ENCODE measurements around the gene ABAT.

The ABAT gene

DNA sequence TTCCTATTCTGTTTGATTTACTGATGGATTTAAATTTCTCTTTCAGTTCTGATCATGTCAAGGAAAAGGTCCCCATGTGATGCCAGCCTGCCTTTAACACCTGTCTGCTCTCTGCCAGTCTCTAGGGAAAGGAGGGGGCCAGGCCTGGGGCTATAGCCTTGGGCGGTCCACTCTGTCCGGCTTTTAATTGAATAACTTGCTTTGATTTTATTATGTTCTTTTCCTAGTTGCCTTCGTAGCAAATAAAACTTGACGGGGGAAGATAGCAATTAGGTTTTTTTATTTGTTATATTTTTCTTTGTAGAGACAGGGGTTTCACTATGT, 47.6 kb downstream of the ABAT start:
- TF ChIP-seq MAX (IDR thresholded peaks at IDR 0.05; ENCODE audit: low read depth, low read length) (no peak), CTCF (IDR thresholded peaks at IDR 0.05; ENCODE audit: low read depth, low read length) (no peak), POLR2A (IDR thresholded peaks at IDR 0.05; ENCODE audit: extremely low read depth, insufficient read length) (no peak), MYC (IDR thresholded peaks at IDR 0.05; ENCODE audit: low read depth, low read length) (no peak)
- DNase-seq (ENCODE audit: low read depth): no peak
- no peak overlapping the region for H3K4me3 ChIP-seq (ENCODE audit: low read depth, low read length)

GRCh38 chr16:8725513-8726178, 51.2 kb downstream of the ABAT start:
- DNase-seq (ENCODE audit: low read depth): no peak
- H3K4me3 ChIP-seq (ENCODE audit: low read depth, low read length): no peak overlapping the region
- TF ChIP-seq CTCF (IDR thresholded peaks at IDR 0.05; ENCODE audit: low read depth, low read length) (no peak), POLR2A (IDR thresholded peaks at IDR 0.05; ENCODE audit: extremely low read depth, insufficient read length) (no peak), MYC (IDR thresholded peaks at IDR 0.05; ENCODE audit: low read depth, low read length) (no peak), MAX (IDR thresholded peaks at IDR 0.05; ENCODE audit: low read depth, low read length) (no peak)

DNA sequence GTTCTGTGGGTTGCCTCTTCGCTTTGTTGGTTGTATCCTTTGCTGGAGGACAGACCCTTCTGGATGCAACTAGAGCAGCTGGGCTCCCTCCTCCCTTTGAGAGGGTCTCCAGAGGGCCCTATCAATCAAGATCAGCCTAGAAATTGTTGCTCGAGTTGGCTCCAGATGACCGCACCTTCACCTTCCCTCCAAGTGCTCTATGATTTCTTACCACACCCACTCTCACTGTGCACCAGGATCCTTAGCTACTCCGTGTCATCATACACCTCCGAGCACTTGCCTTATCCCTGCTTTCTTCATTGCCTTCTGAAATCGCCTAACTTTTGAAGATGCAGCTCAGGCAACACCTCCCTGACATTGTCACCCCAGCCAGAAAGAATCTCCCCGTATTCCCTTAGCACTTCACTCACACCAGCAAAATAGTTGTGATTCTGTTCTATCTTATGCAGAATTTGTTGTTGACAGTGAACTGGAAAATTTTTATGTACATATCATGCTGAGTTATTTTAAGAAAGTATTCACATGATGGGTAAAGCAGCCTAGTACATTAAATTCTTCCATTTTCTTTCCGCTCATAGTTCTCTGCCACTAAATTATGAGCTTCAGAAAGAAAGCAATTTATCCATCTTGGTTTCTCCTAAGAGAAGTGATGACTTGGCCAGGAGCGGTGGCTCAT, 52.9 kb downstream of the ABAT start:
- TF ChIP-seq CTCF (IDR thresholded peaks at IDR 0.05; ENCODE audit: low read depth, low read length) (no peak), MYC (IDR thresholded peaks at IDR 0.05; ENCODE audit: low read depth, low read length) (no peak), MAX (IDR thresholded peaks at IDR 0.05; ENCODE audit: low read depth, low read length) (no peak), POLR2A (IDR thresholded peaks at IDR 0.05; ENCODE audit: extremely low read depth, insufficient read length) (no peak)
- DNase-seq (ENCODE audit: low read depth): no peak
- H3K4me3 ChIP-seq (ENCODE audit: low read depth, low read length): no peak overlapping the region

DNA sequence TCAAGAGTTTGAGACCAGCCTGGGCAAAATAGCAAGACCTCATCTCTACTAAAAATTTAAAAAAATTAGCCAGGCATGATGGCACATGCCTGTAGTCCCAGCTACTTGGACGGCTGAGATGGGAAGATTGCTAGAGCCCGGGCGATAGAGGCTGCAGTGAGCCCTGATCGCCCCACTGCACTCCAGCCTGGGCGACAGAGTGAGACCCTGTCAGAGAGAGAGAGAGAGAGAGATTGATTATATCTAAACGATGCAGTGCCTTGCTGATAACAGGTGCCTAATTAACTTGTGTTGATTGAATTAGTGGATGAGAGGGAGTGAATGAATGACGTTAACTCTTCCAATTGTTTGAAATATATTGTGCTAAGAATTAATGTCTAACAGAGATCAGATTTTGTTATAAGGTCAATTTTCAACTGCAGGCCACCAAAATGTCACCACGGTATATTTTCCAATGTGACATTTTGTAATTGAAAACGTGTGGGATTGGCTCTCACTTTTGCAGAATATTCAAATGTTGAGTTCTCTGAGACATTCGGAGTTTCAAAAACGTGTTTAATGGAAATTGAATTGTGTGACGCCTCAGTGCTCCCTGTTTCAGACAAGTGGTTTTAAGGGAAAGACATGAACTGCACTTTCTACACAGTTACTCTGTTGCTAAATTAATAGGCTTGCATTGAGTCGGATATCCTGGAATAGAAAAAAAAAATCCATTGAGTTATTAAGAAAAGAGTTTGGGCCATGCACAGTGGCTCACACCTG, 53.6 kb downstream of the ABAT start:
- no peak for DNase-seq (ENCODE audit: low read depth)
- TF ChIP-seq MAX (IDR thresholded peaks at IDR 0.05; ENCODE audit: low read depth, low read length) (no peak), POLR2A (IDR thresholded peaks at IDR 0.05; ENCODE audit: extremely low read depth, insufficient read length) (no peak), MYC (IDR thresholded peaks at IDR 0.05; ENCODE audit: low read depth, low read length) (no peak), CTCF (IDR thresholded peaks at IDR 0.05; ENCODE audit: low read depth, low read length) (no peak)
- H3K4me3 ChIP-seq (ENCODE audit: low read depth, low read length): no peak overlapping the region

- H3K4me3 ChIP-seq (ENCODE audit: low read depth, low read length): no peak overlapping the region
- DNase-seq (ENCODE audit: low read depth): peak; percentile 51
- TF ChIP-seq MAX (IDR thresholded peaks at IDR 0.05; ENCODE audit: low read depth, low read length): no peak
- TF ChIP-seq POLR2A (IDR thresholded peaks at IDR 0.05; ENCODE audit: extremely low read depth, insufficient read length): no peak
- no peak for TF ChIP-seq MYC (IDR thresholded peaks at IDR 0.05; ENCODE audit: low read depth, low read length)
- TF ChIP-seq CTCF (IDR thresholded peaks at IDR 0.05; ENCODE audit: low read depth, low read length): no peak
These were observed 55.4 kb downstream of the ABAT start for GRCh38 chr16:8729779-8730334.
